NOMO-1 (cell line): ENCODE data around the gene SLC35E2B.
"Not testable (repeated sequence)": the region's sequence is repeated elsewhere in the genome, so short reads cannot be mapped to it uniquely, and the experiment has no call there.

Experiments used
- DNase-seq, 2 experiments: peaks; one replicate each; lab custom pipeline; 2025; ENCODE audit not compliant: unreplicated experiment in 2 of 2; lab: John Stamatoyannopoulos, UW

Gene SLC35E2B

DNA sequence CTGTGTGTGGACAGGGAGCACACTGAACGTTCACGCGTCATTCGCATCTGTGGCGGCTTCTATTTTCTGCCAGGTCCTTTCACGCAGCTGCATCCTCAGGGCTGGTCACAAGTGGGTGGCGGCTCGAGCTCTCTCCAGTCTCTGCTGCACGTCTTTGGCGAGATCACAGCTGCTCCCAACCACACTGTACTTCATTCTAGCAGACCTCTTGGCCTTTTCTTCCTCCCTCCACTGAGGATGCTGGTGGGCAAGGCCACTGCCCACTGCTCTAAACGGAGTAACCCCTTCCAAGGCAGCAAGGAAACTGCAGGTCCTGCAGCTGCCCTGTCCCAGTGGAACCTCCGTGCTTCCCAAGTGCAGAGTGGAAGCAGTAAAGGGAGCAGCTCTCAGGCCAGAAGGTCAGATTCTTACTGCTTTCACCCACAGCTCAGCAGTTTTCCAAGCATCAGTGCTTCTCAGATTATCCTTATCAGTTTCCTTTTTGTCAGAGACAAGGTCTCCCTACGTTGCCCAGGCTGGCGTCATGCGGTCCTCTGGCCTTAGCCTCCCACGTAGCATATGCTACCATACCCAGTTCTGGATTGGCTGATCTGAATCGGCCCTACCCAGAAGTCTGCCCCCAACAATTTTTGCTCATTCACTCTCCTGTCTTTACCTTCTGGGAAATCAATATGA, 44.9 kb downstream of the SLC35E2B start:
- DNase-seq = not testable (repeated sequence)

DNA sequence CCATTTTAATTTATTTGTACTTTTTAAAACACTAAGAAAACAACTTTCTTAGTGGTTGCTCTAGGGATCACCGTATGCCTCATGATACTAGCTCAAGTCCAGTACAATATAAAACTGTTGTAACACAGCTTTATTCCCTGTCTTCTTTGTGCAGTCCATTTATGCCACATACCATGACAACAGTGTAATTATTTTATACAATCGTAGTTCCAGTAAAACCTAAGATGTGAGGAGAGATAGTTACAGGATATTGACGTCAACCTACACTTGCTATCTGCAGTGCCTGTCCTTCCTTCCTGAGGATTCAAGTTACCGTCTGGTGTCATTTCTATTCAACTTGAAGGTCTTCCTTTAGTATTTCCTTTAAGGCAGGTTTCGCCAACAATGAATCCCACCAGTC, 46.3 kb downstream of the SLC35E2B start:
- DNase-seq = not testable (repeated sequence)

DNA sequence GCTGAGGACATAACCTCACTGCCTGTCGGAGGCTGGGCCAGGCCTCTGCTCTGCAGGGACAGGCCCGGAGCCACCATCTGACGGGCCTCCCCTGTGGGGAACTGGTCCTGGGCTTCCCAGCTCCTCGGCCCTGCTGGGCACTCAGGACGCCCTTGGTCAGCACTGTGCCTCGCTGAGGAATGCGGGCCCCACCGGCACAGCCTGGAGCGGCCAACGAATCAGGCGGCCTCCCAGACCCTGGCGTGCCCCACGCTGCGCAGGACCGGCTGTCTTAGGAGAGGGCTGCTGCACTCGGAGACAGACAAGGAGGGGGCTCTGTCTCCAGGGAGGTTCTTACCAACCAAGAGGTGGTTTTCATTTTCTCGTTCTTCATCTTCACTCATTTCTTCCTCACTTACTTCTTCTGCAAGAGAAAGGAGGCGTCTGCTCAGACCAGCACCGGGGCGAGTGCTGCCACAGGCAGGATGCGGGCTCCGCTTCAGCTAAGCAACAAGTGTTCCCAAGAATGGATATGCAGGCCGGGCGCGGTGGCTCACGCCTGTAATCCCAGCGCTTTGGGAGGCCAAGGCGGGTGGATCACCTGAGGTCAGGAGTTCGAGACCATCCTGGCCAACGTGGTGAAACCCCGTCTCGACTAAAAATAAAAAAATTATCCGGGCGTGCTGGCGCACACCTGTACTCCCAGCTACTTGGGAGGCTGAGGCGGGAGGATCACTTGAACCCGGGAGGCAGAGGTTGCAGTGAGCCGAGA, 51.7 kb downstream of the SLC35E2B start:
- not testable (repeated sequence) for DNase-seq

DNA sequence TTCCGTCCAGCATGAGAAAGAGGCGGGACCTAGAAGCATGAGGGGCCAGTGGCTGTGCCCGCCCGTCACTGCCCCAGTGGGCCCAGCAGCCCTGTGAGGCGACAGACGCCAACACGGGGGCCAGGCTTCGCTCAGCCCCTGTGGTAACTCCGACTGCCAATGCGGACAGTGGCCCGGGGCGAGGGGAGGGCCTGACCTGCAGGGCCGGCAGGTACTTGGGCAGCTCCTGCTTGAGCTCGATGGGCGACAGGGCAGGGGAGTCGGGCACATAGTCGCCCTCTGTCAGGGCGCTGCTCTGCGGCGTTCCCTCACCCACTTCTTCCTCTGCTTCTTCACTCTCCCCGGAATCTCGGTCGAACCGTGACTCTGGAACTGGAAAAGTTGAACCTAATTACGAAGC, 52.5 kb downstream of the SLC35E2B start:
- DNase-seq = not testable (repeated sequence)

DNA sequence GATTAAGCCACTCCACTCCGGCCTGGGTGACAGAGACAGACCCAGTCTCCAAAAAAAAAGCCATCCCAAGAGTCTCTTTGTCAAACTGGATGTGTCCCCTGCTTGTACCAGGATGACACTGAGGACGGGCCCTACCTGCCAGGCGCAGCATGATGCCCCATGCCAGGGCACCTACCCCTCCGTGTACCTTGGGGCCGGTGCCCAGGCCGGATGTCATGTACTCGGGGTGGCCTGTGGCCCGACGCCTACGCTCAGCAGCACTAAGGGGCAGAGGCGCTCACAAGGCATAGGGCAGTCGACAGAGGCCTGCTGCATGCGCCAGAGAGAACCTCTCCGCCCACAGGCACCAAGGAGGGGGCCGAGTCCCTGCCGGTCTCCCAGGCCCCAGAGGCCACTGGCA, 53.2 kb downstream of the SLC35E2B start:
- DNase-seq = not testable (repeated sequence)

DNA sequence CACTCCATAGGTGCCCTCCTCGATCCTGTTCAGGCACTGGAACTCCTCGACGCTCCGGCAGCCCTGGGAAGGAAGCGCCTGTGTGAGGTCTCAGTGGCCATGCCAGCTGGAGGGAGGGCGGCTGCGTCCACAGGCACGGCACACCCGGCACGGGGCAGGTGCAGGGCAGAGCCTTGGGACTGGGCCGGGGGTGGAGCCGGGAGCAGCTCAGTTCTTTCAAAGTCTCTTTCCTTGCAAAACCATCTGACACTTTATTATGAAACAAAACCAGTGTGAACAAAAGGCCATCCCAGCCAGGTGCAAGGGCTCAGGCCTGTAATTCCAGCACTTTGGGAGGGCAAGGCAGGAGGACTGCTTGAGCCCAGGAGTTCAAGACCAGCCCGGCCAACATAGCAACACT, 54.1 kb downstream of the SLC35E2B start:
- not testable (repeated sequence) for DNase-seq

DNA sequence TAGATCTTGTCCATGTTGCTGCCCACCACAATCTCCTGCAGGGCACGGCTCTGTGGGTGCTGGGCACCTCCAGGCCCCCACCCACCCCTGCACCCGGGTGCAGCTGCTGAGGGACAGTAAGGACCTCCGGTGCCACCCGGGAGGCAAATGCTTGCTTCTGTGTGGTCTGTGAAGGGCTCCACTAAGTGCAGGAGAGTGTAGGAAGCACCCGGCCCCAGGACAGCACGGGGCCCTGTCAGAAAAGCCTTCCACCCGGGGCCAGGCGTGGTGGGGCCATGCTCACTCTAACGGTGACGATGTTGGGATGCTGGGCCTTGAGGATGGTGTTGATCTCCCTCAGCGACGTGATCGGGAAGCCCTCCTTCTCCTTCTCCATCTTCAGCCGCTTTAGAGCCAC, 55.1 kb downstream of the SLC35E2B start:
- not testable (repeated sequence) for DNase-seq

DNA sequence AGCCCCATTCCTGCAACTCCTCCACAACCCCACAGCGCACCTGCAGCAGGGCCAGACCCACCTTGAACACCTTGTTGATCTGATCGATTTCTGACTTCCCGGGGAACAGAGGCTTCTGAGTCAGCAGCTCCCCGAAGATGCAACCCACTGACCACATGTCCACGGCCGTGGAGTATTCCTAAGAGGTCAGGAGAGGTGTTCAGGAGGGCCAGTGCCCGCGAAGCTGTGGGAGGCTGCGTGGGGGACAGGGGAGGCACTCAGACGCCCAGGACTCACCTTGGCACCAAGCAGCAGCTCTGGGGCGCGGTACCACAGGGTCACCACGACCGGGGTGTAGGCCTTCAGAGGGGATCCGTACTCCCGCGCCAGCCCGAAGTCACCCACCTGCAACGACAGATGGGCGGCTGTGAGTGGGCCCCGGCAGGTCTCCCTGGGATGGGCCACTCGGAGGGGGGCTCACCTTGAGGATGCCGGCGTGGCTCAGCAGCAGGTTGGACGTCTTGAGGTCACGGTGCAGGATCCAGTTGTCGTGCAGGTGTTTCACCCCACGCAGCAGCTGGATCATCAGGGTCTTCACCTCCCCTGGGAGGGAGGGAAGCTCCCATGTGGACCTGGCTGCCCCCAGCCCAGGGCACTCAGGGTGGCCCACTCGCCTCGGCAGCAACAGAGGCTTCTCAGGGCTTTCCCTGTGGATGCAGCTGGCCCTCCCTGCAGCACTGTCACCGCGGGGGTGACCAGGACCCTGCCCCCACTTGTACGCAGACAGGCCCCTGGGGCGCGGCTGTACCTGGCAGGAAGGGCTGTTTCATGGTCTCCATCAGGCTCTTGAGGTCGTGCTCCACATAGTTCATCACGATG, 55.7 kb downstream of the SLC35E2B start:
- not testable (repeated sequence) for DNase-seq

DNA sequence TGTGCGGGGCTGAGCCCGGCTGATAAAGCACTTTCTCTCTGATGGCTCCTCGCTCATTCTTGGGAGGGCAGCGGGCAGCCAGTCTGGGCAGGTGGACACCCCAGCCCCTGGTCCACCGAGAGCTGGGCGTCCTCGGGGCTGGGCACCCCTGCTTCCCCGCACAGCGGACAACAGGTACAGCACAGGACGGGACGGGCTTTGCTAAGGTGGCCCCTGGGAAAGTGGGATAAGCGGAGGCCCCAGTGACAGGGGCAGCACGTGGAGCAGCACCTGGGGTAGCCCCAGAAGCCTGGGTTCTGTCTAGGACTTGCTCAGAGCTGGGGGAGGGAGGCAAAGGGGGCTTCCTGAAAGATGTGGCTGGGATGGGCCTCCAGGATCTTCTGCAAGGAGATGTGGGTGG, 58.0 kb downstream of the SLC35E2B start:
- DNase-seq = not testable (repeated sequence)

DNA sequence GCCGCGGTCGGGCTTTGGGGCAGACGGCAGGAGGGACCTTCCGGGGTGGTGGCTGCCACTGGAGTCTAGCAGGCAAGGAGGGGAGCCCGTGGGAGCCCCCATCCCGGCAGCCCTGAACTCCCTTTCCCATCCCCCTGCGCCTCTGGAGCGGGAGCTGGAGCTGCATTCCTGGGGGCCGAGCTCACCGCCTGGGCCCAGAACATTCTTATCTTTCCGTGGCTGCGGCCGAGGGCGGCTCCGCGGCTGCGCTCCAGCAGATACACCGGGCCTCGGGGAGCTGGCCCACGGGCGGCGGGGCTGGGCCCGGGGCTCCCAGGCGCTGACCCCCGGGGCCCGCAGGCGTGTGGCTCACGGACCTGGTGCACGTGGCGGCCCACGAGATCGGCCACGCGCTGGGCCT, 59.2 kb downstream of the SLC35E2B start:
- not testable (repeated sequence) for DNase-seq

DNA sequence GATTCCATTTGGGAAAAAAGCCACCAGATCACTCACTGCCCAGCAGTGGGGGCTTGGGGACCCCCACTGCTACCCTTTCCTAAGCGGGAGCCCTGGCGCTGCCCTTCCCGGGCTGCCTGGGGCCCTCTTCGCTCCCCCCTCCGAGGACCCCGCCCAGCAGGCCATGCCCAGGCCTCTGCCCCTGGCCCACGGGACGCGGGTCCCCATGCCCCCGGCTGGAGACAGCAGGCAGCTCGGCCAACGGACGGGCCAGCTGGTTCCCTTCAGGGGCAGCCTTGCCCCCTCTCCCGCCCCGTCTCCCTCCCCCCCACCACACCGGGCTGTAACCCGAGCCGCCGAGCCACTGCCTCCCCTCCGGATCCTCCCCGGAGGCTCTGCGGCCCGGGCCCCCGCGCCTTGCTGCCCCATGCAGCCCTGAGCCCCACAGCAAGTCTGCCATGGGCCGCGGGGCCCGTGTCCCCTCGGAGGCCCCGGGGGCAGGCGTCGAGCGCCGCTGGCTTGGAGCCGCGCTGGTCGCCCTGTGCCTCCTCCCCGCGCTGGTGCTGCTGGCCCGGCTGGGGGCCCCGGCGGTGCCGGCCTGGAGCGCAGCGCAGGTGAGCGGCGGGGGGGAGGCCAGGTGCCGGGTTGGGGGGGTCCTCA, 60.7 kb downstream of the SLC35E2B start, which contains the start of gene MMP23B:
MMP23B (plus strand) TSS at position 392 of the 639 bp plus-strand sequence; CDS start at position 438, 46 bp downstream.
- no peak for DNase-seq

DNA sequence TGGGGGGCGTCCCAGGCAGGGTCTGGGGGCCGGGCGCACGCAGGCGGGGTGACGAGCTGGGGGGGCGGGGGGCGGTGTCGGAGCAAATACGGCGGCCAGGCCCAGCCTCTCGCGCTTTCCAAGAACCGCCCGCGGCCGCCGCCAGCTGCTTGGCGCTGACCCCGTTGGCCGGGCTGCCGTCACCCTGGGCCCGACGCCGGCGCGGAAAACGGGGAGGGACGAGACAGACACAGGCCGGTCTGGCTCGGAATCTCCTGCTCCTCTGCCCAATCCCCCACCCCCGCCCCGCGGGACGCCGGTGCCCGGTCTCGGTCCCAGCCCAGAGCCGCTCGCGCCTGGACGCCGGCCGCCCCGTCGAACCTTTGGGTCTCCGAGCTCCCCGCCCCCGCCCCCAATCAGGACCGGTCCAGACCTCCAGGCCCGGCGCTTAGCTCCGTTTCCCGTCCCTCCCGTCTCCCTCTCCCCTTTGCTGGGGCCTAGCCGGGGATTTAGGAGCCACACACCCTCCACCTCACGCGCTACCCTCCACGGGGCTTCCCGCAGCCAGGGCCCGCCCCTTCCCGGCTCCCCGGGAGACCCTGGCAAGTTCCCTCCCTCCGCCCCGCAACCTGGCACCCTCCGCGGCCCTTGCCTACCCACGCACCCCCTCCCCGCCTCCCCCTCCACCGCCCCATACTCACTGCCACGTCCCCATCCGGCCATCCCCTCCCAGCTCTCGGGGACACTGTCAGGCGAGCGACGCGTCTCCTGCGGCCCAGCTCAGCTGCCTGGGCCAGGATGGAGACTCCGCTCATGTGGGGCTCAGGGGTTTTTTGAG, 61.4 kb downstream of the SLC35E2B start:
- no peak for DNase-seq

DNA sequence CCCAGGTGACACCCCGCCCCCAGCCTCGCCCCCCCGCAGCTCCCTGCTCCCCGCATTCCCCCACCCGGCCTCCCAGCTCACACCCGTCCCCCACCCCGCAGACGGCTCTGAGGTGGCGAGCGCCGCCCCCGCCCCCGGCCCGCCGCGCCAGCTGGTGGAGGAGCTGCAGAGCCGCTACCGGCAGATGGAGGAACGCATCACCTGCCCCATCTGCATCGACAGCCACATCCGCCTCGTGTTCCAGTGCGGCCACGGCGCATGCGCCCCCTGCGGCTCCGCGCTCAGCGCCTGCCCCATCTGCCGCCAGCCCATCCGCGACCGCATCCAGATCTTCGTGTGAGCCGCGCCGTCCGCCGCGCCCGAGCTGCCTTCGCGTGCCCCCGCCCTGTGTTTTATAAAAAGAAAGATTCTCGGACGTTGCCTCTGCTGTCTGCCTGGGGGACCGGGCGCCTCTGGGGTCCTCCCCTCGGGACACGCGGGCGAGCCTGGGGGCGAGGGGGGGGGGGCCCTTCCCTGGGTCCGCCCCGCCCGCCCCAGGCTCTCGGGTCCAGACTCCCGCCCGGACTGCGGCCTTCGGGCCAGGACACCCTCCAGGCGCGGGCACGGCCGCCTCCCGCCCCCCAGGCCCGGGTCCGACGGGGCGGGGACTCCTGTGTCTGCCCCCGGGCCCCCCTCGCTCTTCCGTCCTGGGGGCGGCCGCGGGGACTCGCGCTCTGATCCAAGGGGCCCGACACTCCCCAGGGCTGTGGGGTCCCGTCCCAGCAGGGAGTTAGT, 62.2 kb downstream of the SLC35E2B start:
- DNase-seq = no peak

DNA sequence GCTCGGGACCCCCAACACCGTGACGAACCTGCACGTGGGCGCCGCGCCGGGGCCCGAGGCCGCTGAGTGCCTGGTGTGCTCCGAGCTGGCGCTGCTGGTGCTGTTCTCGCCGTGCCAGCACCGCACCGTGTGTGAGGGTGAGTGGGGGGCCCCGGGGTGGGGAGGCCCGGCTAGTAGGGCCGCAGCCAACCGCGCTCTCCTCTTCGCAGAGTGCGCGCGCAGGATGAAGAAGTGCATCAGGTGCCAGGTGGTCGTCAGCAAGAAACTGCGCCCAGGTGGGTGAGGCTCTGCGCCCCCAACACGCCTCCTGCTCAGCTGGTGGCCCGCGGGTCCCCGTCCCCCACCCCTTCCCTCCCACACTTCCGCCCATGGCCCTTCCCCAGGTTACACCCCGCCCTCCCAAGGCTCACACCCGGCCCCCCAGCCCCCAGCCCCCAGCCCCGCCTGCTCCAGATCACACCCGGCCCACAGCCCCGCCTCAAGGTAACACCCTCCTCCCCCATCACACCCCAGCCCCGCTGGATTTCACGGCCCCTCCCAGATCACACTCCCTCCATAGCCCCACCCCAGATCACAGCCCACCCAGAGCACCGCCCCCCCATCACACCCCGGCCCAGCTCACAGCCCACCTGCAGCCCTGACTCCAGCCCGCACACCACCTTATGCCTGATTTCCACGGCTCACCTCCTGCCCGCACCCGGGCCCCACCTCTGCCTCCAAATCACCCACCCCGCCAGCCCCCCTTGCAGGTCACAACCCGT, 63.0 kb downstream of the SLC35E2B start:
- DNase-seq = no peak

DNA sequence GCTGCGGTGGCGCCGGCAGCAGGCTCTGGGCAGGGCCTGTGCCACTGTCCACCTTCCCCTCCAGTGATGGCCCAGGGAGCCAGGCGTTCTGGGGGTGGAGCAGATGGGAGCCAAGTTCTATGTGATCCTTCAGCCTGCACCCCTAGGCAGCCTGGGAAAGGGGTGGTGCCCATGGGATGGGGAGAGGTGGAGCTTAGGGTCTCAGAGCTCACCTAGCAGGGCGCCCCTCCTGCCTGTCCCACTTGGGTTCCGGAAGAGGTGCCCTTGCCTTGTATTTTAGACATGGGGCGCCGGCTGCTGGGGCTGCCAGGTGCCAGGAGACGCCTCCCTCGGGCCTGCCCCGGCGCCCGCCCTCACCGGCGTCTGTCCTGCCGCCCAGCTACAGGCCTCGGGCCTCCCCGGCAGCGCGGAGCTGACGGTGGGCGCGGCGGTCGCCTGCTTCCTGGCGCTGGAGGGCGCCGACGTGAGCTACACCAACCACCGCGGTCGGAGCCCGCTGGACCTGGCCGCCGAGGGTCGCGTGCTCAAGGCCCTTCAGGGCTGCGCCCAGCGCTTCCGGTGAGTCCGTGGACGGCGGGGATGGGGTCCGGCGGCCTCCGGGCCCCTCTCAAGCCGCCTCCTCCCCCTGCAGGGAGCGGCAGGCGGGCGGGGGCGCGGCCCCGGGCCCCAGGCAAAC, 63.7 kb downstream of the SLC35E2B start:
- no peak for DNase-seq

DNA sequence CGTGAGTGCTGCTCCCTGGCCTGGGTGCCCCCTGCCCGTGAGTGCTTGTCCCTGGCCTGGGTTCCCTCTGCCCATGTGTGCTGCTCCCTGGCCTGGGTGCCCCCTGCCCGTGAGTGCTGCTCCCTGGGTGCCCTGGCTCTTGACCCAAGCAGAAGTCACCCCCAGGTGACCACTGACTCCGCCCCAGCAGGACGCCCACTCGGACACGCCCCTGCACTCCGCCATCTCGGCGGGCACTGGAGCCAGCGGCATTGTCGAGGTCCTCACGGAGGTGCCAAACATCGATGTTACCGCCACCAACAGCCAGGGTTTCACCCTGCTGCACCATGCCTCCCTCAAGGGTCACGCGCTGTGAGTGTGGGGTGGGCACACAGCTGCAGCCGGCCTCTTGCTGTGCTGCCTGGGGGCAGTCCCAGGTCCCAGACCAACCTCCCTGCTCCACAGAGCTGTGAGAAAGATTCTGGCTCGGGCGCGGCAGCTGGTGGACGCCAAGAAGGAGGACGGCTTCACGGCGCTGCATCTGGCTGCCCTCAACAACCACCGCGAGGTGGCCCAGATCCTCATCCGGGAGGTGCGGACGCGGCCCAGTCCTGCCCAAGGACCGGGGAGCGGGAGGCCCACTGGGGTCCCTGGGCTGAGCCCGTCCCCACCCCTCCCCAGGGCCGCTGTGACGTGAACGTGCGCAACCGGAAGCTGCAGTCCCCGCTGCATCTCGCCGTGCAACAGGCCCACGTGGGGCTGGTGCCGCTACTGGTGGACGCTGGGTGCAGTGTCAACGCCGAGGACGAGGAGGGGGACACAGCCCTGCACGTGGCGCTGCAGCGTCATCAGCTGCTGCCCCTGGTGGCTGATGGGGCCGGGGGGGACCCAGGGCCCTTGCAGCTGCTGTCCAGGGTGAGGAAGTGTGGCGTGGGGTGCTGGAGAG, 64.5 kb downstream of the SLC35E2B start:
- DNase-seq = no peak
